ENCODE data around the gene GAGE12C. TPM values are rescaled to one million over a fixed set of nuclear protein-coding genes. Genes with fewer than 3 reads are reported as not detected.
"Not testable (repeated sequence)": the region's sequence is repeated elsewhere in the genome, so short reads cannot be mapped to it uniquely, and the experiment has no call there.

The GAGE12C gene
- not detected for polyA plus RNA-seq

GRCh38 chrX:49531877-49532276 is at the start of gene GAGE12C:
GAGE12C (plus strand) TSS chrX:49532177; CDS start chrX:49533332, 1,155 bp downstream.
- H3K4me1 ChIP-seq (ENCODE audit: control insufficient read depth in 2 of 2, insufficient read depth in 2 of 2, low read length in 1 of 2); H3K36me3 ChIP-seq (ENCODE audit: control insufficient read depth in 2 of 2, insufficient read depth in 2 of 2, low read length in 1 of 2); H3K9me3 ChIP-seq (ENCODE audit: control insufficient read depth in 2 of 2, insufficient read depth in 1 of 2, low read depth in 1 of 2, low read length in 1 of 2); H3K27me3 ChIP-seq (ENCODE audit: control insufficient read depth in 1 of 2, insufficient read depth in 2 of 2, low read length in 2 of 2); H3K27ac ChIP-seq (ENCODE audit: low read depth in 2 of 2, low read length in 1 of 2); H3K4me3 ChIP-seq (ENCODE audit: low read depth in 1 of 2, low read length in 2 of 2): not testable (repeated sequence)
- no CpG with 5 or more reads among the region's 16 CpGs for WGBS, 2 donors

- H3K36me3 ChIP-seq (ENCODE audit: control insufficient read depth in 2 of 2, insufficient read depth in 2 of 2, low read length in 1 of 2); H3K27me3 ChIP-seq (ENCODE audit: control insufficient read depth in 1 of 2, insufficient read depth in 2 of 2, low read length in 2 of 2); H3K4me1 ChIP-seq (ENCODE audit: control insufficient read depth in 2 of 2, insufficient read depth in 2 of 2, low read length in 1 of 2); H3K9me3 ChIP-seq (ENCODE audit: control insufficient read depth in 2 of 2, insufficient read depth in 1 of 2, low read depth in 1 of 2, low read length in 1 of 2); H3K27ac ChIP-seq (ENCODE audit: low read depth in 2 of 2, low read length in 1 of 2); H3K4me3 ChIP-seq (ENCODE audit: low read depth in 1 of 2, low read length in 2 of 2): not testable (repeated sequence)
- no CpG with 5 or more reads among the region's 16 CpGs for WGBS, 2 donors
These were observed 9.5 kb downstream of the GAGE12C start, which contains the start of gene GAGE12D for GRCh38 chrX:49541433-49541832. GAGE12D (plus strand) TSS chrX:49541733; CDS start chrX:49542888, 1,155 bp downstream.

- H3K36me3 ChIP-seq (ENCODE audit: control insufficient read depth in 2 of 2, insufficient read depth in 2 of 2, low read length in 1 of 2); H3K4me1 ChIP-seq (ENCODE audit: control insufficient read depth in 2 of 2, insufficient read depth in 2 of 2, low read length in 1 of 2); H3K4me3 ChIP-seq (ENCODE audit: low read depth in 1 of 2, low read length in 2 of 2); H3K27me3 ChIP-seq (ENCODE audit: control insufficient read depth in 1 of 2, insufficient read depth in 2 of 2, low read length in 2 of 2); H3K27ac ChIP-seq (ENCODE audit: low read depth in 2 of 2, low read length in 1 of 2); H3K9me3 ChIP-seq (ENCODE audit: control insufficient read depth in 2 of 2, insufficient read depth in 1 of 2, low read depth in 1 of 2, low read length in 1 of 2): not testable (repeated sequence)
- WGBS, 2 donors = no CpG with 5 or more reads among the region's 16 CpGs
These were observed 19.0 kb downstream of the GAGE12C start, which contains the start of gene GAGE12E for GRCh38 chrX:49550989-49551388. GAGE12E (plus strand) TSS chrX:49551289; CDS start chrX:49552444, 1,155 bp downstream.

GRCh38 chrX:49560542-49560941 is 28.6 kb downstream of the GAGE12C start, which contains the start of gene GAGE12F:
GAGE12F (plus strand) TSS chrX:49560842; CDS start chrX:49561997, 1,155 bp downstream.
- H3K36me3 ChIP-seq (ENCODE audit: control insufficient read depth in 2 of 2, insufficient read depth in 2 of 2, low read length in 1 of 2); H3K4me1 ChIP-seq (ENCODE audit: control insufficient read depth in 2 of 2, insufficient read depth in 2 of 2, low read length in 1 of 2); H3K27ac ChIP-seq (ENCODE audit: low read depth in 2 of 2, low read length in 1 of 2); H3K9me3 ChIP-seq (ENCODE audit: control insufficient read depth in 2 of 2, insufficient read depth in 1 of 2, low read depth in 1 of 2, low read length in 1 of 2); H3K27me3 ChIP-seq (ENCODE audit: control insufficient read depth in 1 of 2, insufficient read depth in 2 of 2, low read length in 2 of 2); H3K4me3 ChIP-seq (ENCODE audit: low read depth in 1 of 2, low read length in 2 of 2): not testable (repeated sequence)
- no CpG with 5 or more reads among the region's 16 CpGs for WGBS, 2 donors

GRCh38 chrX:49568728-49569127 is 36.8 kb downstream of the GAGE12C start:
- H3K27me3 ChIP-seq (ENCODE audit: control insufficient read depth in 1 of 2, insufficient read depth in 2 of 2, low read length in 2 of 2); H3K27ac ChIP-seq (ENCODE audit: low read depth in 2 of 2, low read length in 1 of 2); H3K9me3 ChIP-seq (ENCODE audit: control insufficient read depth in 2 of 2, insufficient read depth in 1 of 2, low read depth in 1 of 2, low read length in 1 of 2); H3K4me1 ChIP-seq (ENCODE audit: control insufficient read depth in 2 of 2, insufficient read depth in 2 of 2, low read length in 1 of 2); H3K4me3 ChIP-seq (ENCODE audit: low read depth in 1 of 2, low read length in 2 of 2); H3K36me3 ChIP-seq (ENCODE audit: control insufficient read depth in 2 of 2, insufficient read depth in 2 of 2, low read length in 1 of 2): not testable (repeated sequence)
- no CpG with 5 or more reads among the region's 11 CpGs for WGBS, 2 donors

- H3K4me3 ChIP-seq (ENCODE audit: low read depth in 1 of 2, low read length in 2 of 2); H3K27ac ChIP-seq (ENCODE audit: low read depth in 2 of 2, low read length in 1 of 2); H3K9me3 ChIP-seq (ENCODE audit: control insufficient read depth in 2 of 2, insufficient read depth in 1 of 2, low read depth in 1 of 2, low read length in 1 of 2); H3K27me3 ChIP-seq (ENCODE audit: control insufficient read depth in 1 of 2, insufficient read depth in 2 of 2, low read length in 2 of 2); H3K4me1 ChIP-seq (ENCODE audit: control insufficient read depth in 2 of 2, insufficient read depth in 2 of 2, low read length in 1 of 2); H3K36me3 ChIP-seq (ENCODE audit: control insufficient read depth in 2 of 2, insufficient read depth in 2 of 2, low read length in 1 of 2): not testable (repeated sequence)
- WGBS, 2 donors = no CpG with 5 or more reads among the region's 13 CpGs
These were observed 37.2 kb downstream of the GAGE12C start for GRCh38 chrX:49569152-49569551.

GRCh38 chrX:49570100-49570499 is 38.1 kb downstream of the GAGE12C start, which contains the start of gene GAGE12G:
GAGE12G (plus strand) TSS chrX:49570400; CDS start chrX:49571555, 1,155 bp downstream.
- not testable (repeated sequence) for H3K4me3 ChIP-seq (ENCODE audit: low read depth in 1 of 2, low read length in 2 of 2); H3K36me3 ChIP-seq (ENCODE audit: control insufficient read depth in 2 of 2, insufficient read depth in 2 of 2, low read length in 1 of 2); H3K4me1 ChIP-seq (ENCODE audit: control insufficient read depth in 2 of 2, insufficient read depth in 2 of 2, low read length in 1 of 2); H3K27ac ChIP-seq (ENCODE audit: low read depth in 2 of 2, low read length in 1 of 2); H3K9me3 ChIP-seq (ENCODE audit: control insufficient read depth in 2 of 2, insufficient read depth in 1 of 2, low read depth in 1 of 2, low read length in 1 of 2); H3K27me3 ChIP-seq (ENCODE audit: control insufficient read depth in 1 of 2, insufficient read depth in 2 of 2, low read length in 2 of 2)
- WGBS, 2 donors = no CpG with 5 or more reads among the region's 16 CpGs

GRCh38 chrX:49579649-49580048 is 47.7 kb downstream of the GAGE12C start, which contains the start of gene GAGE12H:
GAGE12H (plus strand) TSS chrX:49579949; CDS start chrX:49581104, 1,155 bp downstream.
- not testable (repeated sequence) for H3K9me3 ChIP-seq (ENCODE audit: control insufficient read depth in 2 of 2, insufficient read depth in 1 of 2, low read depth in 1 of 2, low read length in 1 of 2); H3K36me3 ChIP-seq (ENCODE audit: control insufficient read depth in 2 of 2, insufficient read depth in 2 of 2, low read length in 1 of 2); H3K4me3 ChIP-seq (ENCODE audit: low read depth in 1 of 2, low read length in 2 of 2); H3K4me1 ChIP-seq (ENCODE audit: control insufficient read depth in 2 of 2, insufficient read depth in 2 of 2, low read length in 1 of 2); H3K27me3 ChIP-seq (ENCODE audit: control insufficient read depth in 1 of 2, insufficient read depth in 2 of 2, low read length in 2 of 2); H3K27ac ChIP-seq (ENCODE audit: low read depth in 2 of 2, low read length in 1 of 2)
- no CpG with 5 or more reads among the region's 16 CpGs for WGBS, 2 donors

Other genes starting within 250 kb of the GAGE12C start
- not detected for gene GAGE10, start 228.5 kb upstream of the GAGE12C start, polyA plus RNA-seq
- gene GAGE12J, start 210.1 kb upstream of the GAGE12C start, polyA plus RNA-seq = not detected
- gene GAGE13, start 200.6 kb upstream of the GAGE12C start, polyA plus RNA-seq = not detected
- not detected for gene GAGE12D, start 9.6 kb downstream of the GAGE12C start, polyA plus RNA-seq
- gene GAGE12E, start 19.1 kb downstream of the GAGE12C start, polyA plus RNA-seq = not detected
- not detected for gene GAGE12F, start 28.7 kb downstream of the GAGE12C start, polyA plus RNA-seq
- not detected for gene GAGE12G, start 38.2 kb downstream of the GAGE12C start, polyA plus RNA-seq
- gene GAGE12H, start 47.8 kb downstream of the GAGE12C start, polyA plus RNA-seq = not detected
- gene GAGE2A, start 57.3 kb downstream of the GAGE12C start, polyA plus RNA-seq = not detected
- gene GAGE1, start 66.8 kb downstream of the GAGE12C start, polyA plus RNA-seq = not detected
- not detected for gene PAGE1, start 163.8 kb downstream of the GAGE12C start, polyA plus RNA-seq